Cortex of kidney (tissue), 1 donor: ENCODE results near the gene DKK3.

Source experiments
- DNase-seq: peaks from one replicate; lab custom pipeline; 2025; lab: John Stamatoyannopoulos, UW

The DKK3 gene

DNA sequence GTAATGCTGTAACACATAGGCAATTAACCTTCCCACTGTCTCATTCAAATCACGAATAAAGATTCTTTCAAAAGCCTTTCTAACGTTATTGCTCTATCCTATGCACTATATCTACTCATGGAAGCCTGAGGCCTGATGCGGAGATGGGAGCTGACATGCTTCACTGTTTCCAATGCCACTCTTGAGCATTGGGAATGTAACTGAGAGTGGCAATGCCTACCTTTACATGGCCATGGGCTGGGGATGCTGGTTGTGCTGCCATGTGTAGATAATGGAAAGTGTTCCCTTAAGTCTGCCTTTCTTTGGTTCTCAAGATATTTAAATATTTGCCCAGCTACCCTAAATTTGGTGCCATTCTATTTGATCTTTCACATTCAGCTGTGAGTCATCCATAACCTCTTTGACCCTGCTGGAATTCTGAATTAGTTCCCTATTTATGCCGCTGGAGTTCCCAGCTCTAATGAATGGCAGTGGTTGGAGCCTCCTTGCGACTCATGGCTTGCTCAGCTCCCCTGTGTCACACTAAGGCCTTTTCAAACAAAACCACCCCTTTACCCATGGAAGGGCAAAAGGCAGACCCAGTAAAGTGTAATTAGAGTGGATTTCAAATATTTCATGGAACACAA, 21.4 kb upstream of the DKK3 start:
- no peak for DNase-seq

- DNase-seq: no peak
Observed at GRCh38 chr11:12029119-12029518, 20.7 kb upstream of the DKK3 start.

GRCh38 chr11:12028303-12028702, 19.9 kb upstream of the DKK3 start:
- DNase-seq: no peak

GRCh38 chr11:12026331-12027211, 18.1 kb upstream of the DKK3 start:
- no peak for DNase-seq

DNA sequence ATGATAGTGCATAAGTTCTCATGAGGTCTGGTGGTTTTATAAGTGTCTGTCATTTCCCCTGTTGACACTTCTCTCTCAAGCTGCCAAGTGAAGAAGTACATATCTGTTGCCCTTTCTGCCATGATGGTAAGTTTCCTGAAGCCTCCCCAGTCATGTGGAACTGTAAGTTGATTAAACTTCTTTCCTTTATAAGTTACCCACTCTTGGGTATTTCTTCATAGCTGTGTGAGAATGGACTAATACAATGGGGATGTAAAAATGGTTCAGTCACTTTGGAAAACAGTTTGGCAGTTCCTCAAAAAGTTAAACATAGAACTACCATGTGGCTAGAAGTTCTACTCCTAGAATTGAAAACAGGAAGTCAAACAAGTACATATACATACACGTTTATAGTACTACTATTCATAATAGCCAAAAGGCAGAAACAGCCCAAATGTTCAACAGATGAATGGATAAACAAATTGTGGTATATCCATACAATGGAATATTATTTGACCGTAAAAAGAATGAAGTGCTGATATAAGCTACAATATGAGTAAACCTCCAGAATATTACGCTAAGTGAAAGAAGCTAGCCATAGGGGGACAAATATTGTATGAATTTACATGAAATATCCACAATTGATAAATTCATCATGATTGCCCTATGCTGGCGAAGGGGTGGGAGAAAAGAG, 16.0 kb upstream of the DKK3 start:
- no peak for DNase-seq

GRCh38 chr11:12023015-12023414, 14.6 kb upstream of the DKK3 start:
- DNase-seq: no peak

DNA sequence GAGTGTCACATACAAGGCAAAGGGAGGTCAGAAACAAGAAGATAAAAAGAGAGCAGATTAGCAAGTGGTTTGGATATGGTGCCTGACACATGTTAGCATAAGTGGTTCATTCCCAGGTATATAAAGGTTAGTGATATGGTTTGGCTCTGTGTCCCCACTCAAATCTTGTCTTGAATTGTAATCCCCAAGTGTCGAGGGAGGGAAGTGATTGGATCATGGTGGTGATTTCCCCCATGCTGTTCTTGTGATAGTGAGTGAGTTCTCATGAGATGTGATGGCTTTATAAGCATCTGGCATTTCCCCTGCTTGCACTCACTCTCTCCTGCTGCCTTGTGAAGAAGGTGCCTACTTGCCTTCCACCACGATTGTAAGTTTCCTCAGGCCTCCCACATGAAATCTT, 12.1 kb upstream of the DKK3 start:
- no peak for DNase-seq

- DNase-seq: no peak
Observed at GRCh38 chr11:12019866-12020416, 11.5 kb upstream of the DKK3 start.

- DNase-seq: no peak
Observed at GRCh38 chr11:12019337-12019736, 10.9 kb upstream of the DKK3 start.

- no peak for DNase-seq
Observed at GRCh38 chr11:12017865-12018453, 9.5 kb upstream of the DKK3 start.

DNA sequence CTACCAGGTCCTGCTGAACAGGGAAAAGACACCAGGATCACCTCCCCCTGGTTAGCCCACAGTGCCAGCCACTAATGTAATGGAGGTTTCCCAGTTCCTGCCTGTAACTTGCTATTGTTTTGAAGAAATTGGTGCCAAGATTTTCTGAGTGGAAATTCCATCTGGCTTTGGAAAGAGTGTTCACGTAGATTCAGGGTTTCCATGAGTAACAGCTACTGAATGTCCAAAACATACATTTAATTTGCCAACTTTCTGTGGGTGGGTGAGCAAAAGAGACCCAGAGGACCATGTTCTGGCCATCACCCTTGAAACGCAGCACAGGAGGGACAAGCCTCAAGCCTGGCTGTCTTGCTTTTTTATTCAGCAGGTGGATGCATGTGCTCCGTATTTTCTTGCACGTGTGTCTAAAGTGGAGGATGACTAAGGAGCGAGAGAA, 8.8 kb upstream of the DKK3 start:
- DNase-seq: no peak

- DNase-seq: no peak
Observed at GRCh38 chr11:12016246-12016645, 7.8 kb upstream of the DKK3 start.

DNA sequence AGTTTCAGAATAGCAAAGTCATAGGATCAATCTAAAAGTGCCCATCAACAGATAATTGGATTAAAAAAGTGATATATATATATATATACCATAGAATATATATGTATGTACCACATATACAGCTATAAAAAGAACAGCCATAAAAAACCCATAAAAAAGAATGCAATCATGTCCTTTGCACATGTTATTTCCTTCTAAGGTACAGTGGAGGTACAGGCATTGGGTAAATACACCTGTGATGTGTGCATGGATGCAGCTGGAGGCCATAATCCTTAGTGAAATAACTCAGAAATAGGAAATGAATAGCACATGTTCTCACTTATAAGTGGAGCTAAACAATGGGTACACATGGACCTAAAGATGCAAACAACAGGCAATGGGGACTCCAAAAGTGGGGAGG, 7.1 kb upstream of the DKK3 start:
- DNase-seq: no peak

GRCh38 chr11:12013781-12014180, 5.4 kb upstream of the DKK3 start:
- no peak for DNase-seq

- no peak for DNase-seq
Observed at GRCh38 chr11:12009617-12010321, 1.3 kb upstream of the DKK3 start.

- DNase-seq: no peak
Observed at GRCh38 chr11:12008790-12009616, 577 bp upstream of the DKK3 start.

DNA sequence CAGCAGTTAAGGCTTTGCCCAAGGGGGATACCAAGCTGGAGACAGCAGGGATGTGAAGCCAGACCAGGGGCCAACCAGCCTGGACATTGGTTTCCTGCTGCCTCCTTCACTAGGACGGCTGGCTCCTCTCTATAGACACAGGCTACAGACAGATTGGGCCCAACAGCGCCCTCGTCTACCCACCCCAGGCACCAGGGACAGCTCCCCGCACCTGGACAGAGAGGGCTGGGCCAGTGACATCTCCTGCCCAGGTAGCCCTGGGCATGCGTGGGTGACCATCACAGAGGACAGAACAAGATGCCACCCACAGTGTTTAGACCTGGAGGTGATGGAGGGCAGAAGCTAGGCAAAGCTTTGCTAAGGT, 1.2 kb downstream of the DKK3 start:
- no peak for DNase-seq

GRCh38 chr11:12006552-12007229, 1.7 kb downstream of the DKK3 start:
- no peak for DNase-seq

DNA sequence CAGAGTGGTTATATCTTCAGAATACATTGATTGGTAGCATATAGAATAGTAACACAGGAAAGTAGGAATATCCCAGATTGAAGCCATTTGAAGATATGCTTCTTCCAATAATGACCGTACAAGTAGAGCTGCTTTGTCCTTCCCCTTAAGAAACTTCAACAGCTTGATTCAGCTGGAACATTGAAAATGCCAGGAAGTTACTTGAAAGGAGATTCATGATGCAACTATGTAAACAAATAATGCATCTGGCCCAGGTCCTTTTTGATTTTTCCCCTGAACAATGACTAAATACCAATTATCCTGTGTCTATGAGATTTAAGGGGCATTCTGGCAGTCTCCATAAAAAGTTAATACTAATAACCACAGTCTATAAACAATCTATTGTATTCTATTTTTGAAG, 3.0 kb downstream of the DKK3 start:
- DNase-seq: no peak

GRCh38 chr11:12005061-12005460, 3.4 kb downstream of the DKK3 start:
- no peak for DNase-seq
